GM12891 (cell line): ENCODE measurements around the gene DPYSL3.

Source experiments
- POLR2A ChIP-seq: IDR thresholded peaks from 2 replicates; pipeline ENCODE4 v1.6.1; 2011; ENCODE audit warnings: low read depth, low read length, control low read depth
- POLR2AphosphoS5 ChIP-seq: IDR thresholded peaks from 2 replicates; pipeline ENCODE4 v1.6.1; 2011; ENCODE audit warnings: low read depth, low read length, control low read depth
- POU2F2 ChIP-seq: IDR thresholded peaks from 2 replicates; pipeline ENCODE4 v1.6.1; 2011; ENCODE audit warnings: low read depth, mild to moderate bottlenecking, control low read depth, low read length, moderate library complexity
- SPI1 ChIP-seq: IDR thresholded peaks from 2 replicates; pipeline ENCODE4 v1.6.1; 2011; ENCODE audit warnings: low read depth, low read length, control low read depth
- TAF1 ChIP-seq: IDR thresholded peaks from 2 replicates; pipeline ENCODE4 v1.6.1; 2011; ENCODE audit warnings: low read depth, low read length, control low read depth

GRCh38 chr5:147517383-147517782, 7.5 kb upstream of the DPYSL3 start:
- TF ChIP-seq POLR2A (no peak), POU2F2 (no peak), TAF1 (no peak), POLR2AphosphoS5 (no peak), SPI1 (no peak)
